ENCODE results near the gene CST3.

GRCh38 chr20:23640671-23641667 lies 3.2 kb upstream of the CST3 start:
- TF ChIP-seq, protein P1, sequence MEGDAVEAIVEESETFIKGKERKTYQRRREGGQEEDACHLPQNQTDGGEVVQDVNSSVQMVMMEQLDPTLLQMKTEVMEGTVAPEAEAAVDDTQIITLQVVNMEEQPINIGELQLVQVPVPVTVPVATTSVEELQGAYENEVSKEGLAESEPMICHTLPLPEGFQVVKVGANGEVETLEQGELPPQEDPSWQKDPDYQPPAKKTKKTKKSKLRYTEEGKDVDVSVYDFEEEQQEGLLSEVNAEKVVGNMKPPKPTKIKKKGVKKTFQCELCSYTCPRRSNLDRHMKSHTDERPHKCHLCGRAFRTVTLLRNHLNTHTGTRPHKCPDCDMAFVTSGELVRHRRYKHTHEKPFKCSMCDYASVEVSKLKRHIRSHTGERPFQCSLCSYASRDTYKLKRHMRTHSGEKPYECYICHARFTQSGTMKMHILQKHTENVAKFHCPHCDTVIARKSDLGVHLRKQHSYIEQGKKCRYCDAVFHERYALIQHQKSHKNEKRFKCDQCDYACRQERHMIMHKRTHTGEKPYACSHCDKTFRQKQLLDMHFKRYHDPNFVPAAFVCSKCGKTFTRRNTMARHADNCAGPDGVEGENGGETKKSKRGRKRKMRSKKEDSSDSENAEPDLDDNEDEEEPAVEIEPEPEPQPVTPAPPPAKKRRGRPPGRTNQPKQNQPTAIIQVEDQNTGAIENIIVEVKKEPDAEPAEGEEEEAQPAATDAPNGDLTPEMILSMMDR (IDR thresholded peaks at IDR 0.05; ENCODE audit: borderline replicate concordance, extremely low read depth, low read length, poor library complexity, severe bottlenecking), result no peak
- no peak for TF ChIP-seq EZH2 (IDR thresholded peaks at IDR 0.05; ENCODE audit: borderline replicate concordance, low read depth, low read length, severe bottlenecking)

Data from DND-41 (cell line).